GM23248 (cell line): ENCODE data around the gene GNPDA1. TPM values are rescaled to one million over a fixed set of nuclear protein-coding genes. Genes with fewer than 3 reads are reported as not detected.

ENCODE experiments used
- DNase-seq: peaks from one replicate; pipeline ENCODE4 v3.0.0-alpha.2; 2015
- H2AFZ ChIP-seq: fragments of 200-600 bp; sonication (generic); 2 replicates; pipeline ENCODE4 v1.6.1; 2016; ENCODE audit warnings: antibody characterized with exemption
- H3F3A ChIP-seq: fragments of 200-600 bp; sonication (generic); 2 replicates; pipeline ENCODE4 v1.6.1; 2016; ENCODE audit warnings: mild to moderate bottlenecking, antibody characterized with exemption, mixed run types; ENCODE audit not compliant: insufficient read depth
- H3K27ac ChIP-seq: fragments of 200-600 bp; sonication (generic); 2 replicates; pipeline ENCODE4 v1.5.1; 2016; ENCODE audit warnings: mild to moderate bottlenecking
- H3K27me3 ChIP-seq: fragments of 200-600 bp; sonication (generic); replicated peaks from 2 replicates; pipeline ENCODE4 v1.6.1; 2016; ENCODE audit warnings: mild to moderate bottlenecking; ENCODE audit not compliant: insufficient read depth
- H3K36me3 ChIP-seq: fragments of 200-600 bp; sonication (generic); 2 replicates; pipeline ENCODE4 v1.6.1; 2016; ENCODE audit warnings: low read depth, mild to moderate bottlenecking
- H3K4me1 ChIP-seq: fragments of 200-600 bp; sonication (generic); 2 replicates; pipeline ENCODE4 v1.6.1; 2016; ENCODE audit warnings: mild to moderate bottlenecking; ENCODE audit not compliant: insufficient read depth
- H3K4me2 ChIP-seq: fragments of 200-600 bp; sonication (generic); one replicate; pipeline ENCODE4 v1.6.1; 2016; ENCODE audit warnings: mild to moderate bottlenecking; ENCODE audit not compliant: unreplicated experiment
- H3K4me3 ChIP-seq: fragments of 200-600 bp; sonication (generic); 2 replicates; pipeline ENCODE4 v1.5.1; 2016; ENCODE audit warnings: mild to moderate bottlenecking
- H3K79me2 ChIP-seq: fragments of 200-600 bp; sonication (generic); 2 replicates; pipeline ENCODE4 v1.6.1; 2016; ENCODE audit warnings: mild to moderate bottlenecking; ENCODE audit not compliant: insufficient read depth
- H3K9ac ChIP-seq: fragments of 200-600 bp; sonication (generic); 2 replicates; pipeline ENCODE4 v1.6.1; 2016; ENCODE audit warnings: mild to moderate bottlenecking
- H3K9me2 ChIP-seq: fragments of 200-600 bp; sonication (generic); 2 replicates; pipeline ENCODE4 v1.6.1; 2016; ENCODE audit warnings: mixed run types, mild to moderate bottlenecking, moderate library complexity; ENCODE audit not compliant: insufficient read depth
- H3K9me3 ChIP-seq: fragments of 200-600 bp; sonication (generic); one replicate; pipeline ENCODE4 v1.6.1; 2017; ENCODE audit warnings: low read depth
- H4K20me1 ChIP-seq: fragments of 200-600 bp; sonication (generic); 2 replicates; pipeline ENCODE4 v1.6.0; 2016; ENCODE audit not compliant: insufficient read depth
- EZH2 ChIP-seq: fragments of 200-600 bp; sonication (generic); IDR thresholded peaks from 2 replicates; pipeline ENCODE4 v1.6.1; 2018; ENCODE audit warnings: antibody characterized with exemption, mild to moderate bottlenecking; ENCODE audit not compliant: insufficient read depth, poor library complexity, severe bottlenecking
- EZH2phosphoT487 ChIP-seq: fragments of 200-600 bp; sonication (generic); IDR thresholded peaks from 2 replicates; pipeline ENCODE4 v1.6.1; 2018; ENCODE audit warnings: antibody characterized with exemption, moderate library complexity, mild to moderate bottlenecking, low read depth; ENCODE audit not compliant: insufficient read depth
- WGBS, 2 experiments: methylation state at CpG; one replicate each; pipeline ENCODE4 v1.1.6; 2015 to 2017; ENCODE audit warnings: low lambda C conversion rate in 2 of 2, low coverage in 1 of 2; ENCODE audit errors: missing lambda C conversion rate in 2 of 2; 5-methylcytosine and 5-hydroxymethylcytosine counted together
- in situ Hi-C: fragments of 300-500 bp; cut with MboI; formaldehyde crosslinking; loops from 2 replicates; pipeline ENCODE4 v1.15.0; 2020
- polyA plus RNA-seq: library from polyadenylated mRNA; unstranded; fragments of >200 nt; fragmentation: Nextera tagmentation; extraction: Ambion mirVana; gene quantifications from 2 replicates; pipeline ENCODE4 v1.2.1, GENCODE V29; 2016
- total RNA-seq: library from RNA; depleted of rRNA; stranded (reverse); fragments of >200 nt; shearing (Covaris generic); gene quantifications from 2 replicates; pipeline ENCODE4 v1.2.3, GENCODE V29; 2014

Gene GNPDA1
- total and polyA plus RNA-seq, 2 experiments from 2014 or later: 27.6 to 28.7 TPM

- no peaks in the 10 kb centered on the region for H4K20me1 ChIP-seq
- H3K27ac ChIP-seq: no peak overlapping the region
- no peaks in the 10 kb centered on the region for H3K4me1 ChIP-seq
- H3K4me3 ChIP-seq: no peak overlapping the region
- no peaks in the 10 kb centered on the region for H3K27me3 ChIP-seq
- no peak overlapping the region for H3K4me2 ChIP-seq
- in situ Hi-C loops: no loop called here
- no peak for DNase-seq
- WGBS, 2 experiments: 44 to 50% methylated on average over 2 of the region's 2 CpGs
- H2AFZ ChIP-seq: no peak overlapping the region
- peaks cover 10% of the 10 kb centered on the region for H3K79me2 ChIP-seq
- H3K9ac ChIP-seq: no peak overlapping the region
- H3F3A ChIP-seq: no peaks in the 10 kb centered on the region
- TF ChIP-seq EZH2 (no peak), EZH2phosphoT487 (no peak)
- no peaks in the 10 kb centered on the region for H3K9me3 ChIP-seq
- no peaks in the 10 kb centered on the region for H3K9me2 ChIP-seq
- H3K36me3 ChIP-seq: peaks cover 72% of the 10 kb centered on the region
Measured at GRCh38 chr5:141982626-141983025, 30.2 kb downstream of the GNPDA1 start.

- no peak overlapping the region for H3K4me3 ChIP-seq
- H3F3A ChIP-seq: peaks cover 14% of the 10 kb centered on the region
- no peak overlapping the region for H3K4me2 ChIP-seq
- peaks cover 11% of the 10 kb centered on the region for H3K4me1 ChIP-seq
- H3K36me3 ChIP-seq: peaks cover 78% of the 10 kb centered on the region
- no peak overlapping the region for H2AFZ ChIP-seq
- no peaks in the 10 kb centered on the region for H3K9me2 ChIP-seq
- H3K27me3 ChIP-seq: no peaks in the 10 kb centered on the region
- no peaks in the 10 kb centered on the region for H3K9me3 ChIP-seq
- peaks cover 8% of the 10 kb centered on the region; the same call in 1 of the 2 replicates for H4K20me1 ChIP-seq
- no peak for TF ChIP-seq EZH2
- TF ChIP-seq EZH2phosphoT487: no peak
- H3K9ac ChIP-seq: no peak overlapping the region
- DNase-seq: no peak
- in situ Hi-C loops: no loop called here
- H3K79me2 ChIP-seq: peaks cover 50% of the 10 kb centered on the region
- H3K27ac ChIP-seq: no peak overlapping the region
Measured at GRCh38 chr5:141978389-141978788, 34.4 kb downstream of the GNPDA1 start.

GRCh38 chr5:141976176-141976575, 36.7 kb downstream of the GNPDA1 start:
- H3K4me3 ChIP-seq: no peak overlapping the region
- H2AFZ ChIP-seq: no peak overlapping the region
- in situ Hi-C loops: no loop called here
- TF ChIP-seq EZH2phosphoT487 (no peak), EZH2 (no peak)
- no peak overlapping the region for H3K27ac ChIP-seq
- H3K27me3 ChIP-seq: no peaks in the 10 kb centered on the region
- peaks cover 8% of the 10 kb centered on the region; the same call in 1 of the 2 replicates for H4K20me1 ChIP-seq
- peaks cover 72% of the 10 kb centered on the region for H3K79me2 ChIP-seq
- H3K9me3 ChIP-seq: no peaks in the 10 kb centered on the region
- peaks cover 12% of the 10 kb centered on the region for H3K4me1 ChIP-seq
- 89 to 90% methylated on average over 6 of the region's 6 CpGs for WGBS, 2 experiments
- H3K4me2 ChIP-seq: no peak overlapping the region
- peaks cover 64% of the 10 kb centered on the region for H3K36me3 ChIP-seq
- H3F3A ChIP-seq: peaks cover 23% of the 10 kb centered on the region
- H3K9me2 ChIP-seq: no peaks in the 10 kb centered on the region
- DNase-seq: no peak
- H3K9ac ChIP-seq: no peak overlapping the region

GRCh38 chr5:141973871-141974595, 38.8 kb downstream of the GNPDA1 start:
- Histone ChIP-seq H3K36me3 (peaks cover 49% of the 10 kb centered on the region), H3K4me2 (peak overlapping the region; percentile 5), H3K4me3 (no peak overlapping the region), H3F3A (peaks cover 38% of the 10 kb centered on the region), H2AFZ (no peak overlapping the region), H3K27me3 (no peaks in the 10 kb centered on the region), H3K9me2 (no peaks in the 10 kb centered on the region), H3K79me2 (peaks cover 88% of the 10 kb centered on the region), H3K9ac (0 out of 2 replicates have a peak overlapping the region, but pooled peaks have one; percentile 1), H3K9me3 (no peaks in the 10 kb centered on the region), H3K4me1 (peaks cover 26% of the 10 kb centered on the region), H3K27ac (peak overlapping the region; percentile 39), H4K20me1 (peaks cover 8% of the 10 kb centered on the region; the same call in 1 of the 2 replicates)
- WGBS, 2 experiments: 21 to 30% methylated on average over 1 of the region's 1 CpG
- TF ChIP-seq EZH2 (no peak), EZH2phosphoT487 (no peak)
- in situ Hi-C loops: no loop called here
- DNase-seq: peak; percentile 65
